ENCODE results near the gene DNAH12.
"Not testable (repeated sequence)": the region's sequence is repeated elsewhere in the genome, so short reads cannot be mapped to it uniquely, and the experiment has no call there.

DNAH12 gene

GRCh38 chr3:57354768-57355167 is 189.4 kb downstream of the DNAH12 start:
- Histone ChIP-seq H3K27me3 (ENCODE audit: control insufficient read depth, insufficient read depth, low read length) (peaks cover 8% of the 10 kb centered on the region), H3K36me3 (ENCODE audit: insufficient read depth, low read length) (no peaks in the 10 kb centered on the region), H3K4me1 (ENCODE audit: control insufficient read depth, insufficient read depth, low read length) (no peaks in the 10 kb centered on the region), H3K9me3 (replicated peaks; ENCODE audit: low read length) (no peaks in the 10 kb centered on the region), H3K4me3 (ENCODE audit: low read length) (no peak overlapping the region), H3K4me2 (ENCODE audit: low read length) (no peak overlapping the region), H3K9ac (ENCODE audit: low read depth, low read length) (no peak overlapping the region)

- Histone ChIP-seq H3K4me3 (ENCODE audit: low read length) (no peak overlapping the region), H3K4me2 (ENCODE audit: low read length) (no peak overlapping the region), H3K36me3 (ENCODE audit: insufficient read depth, low read length) (no peaks in the 10 kb centered on the region)
Observed at GRCh38 chr3:57350271-57350670, 193.9 kb downstream of the DNAH12 start.

DNA sequence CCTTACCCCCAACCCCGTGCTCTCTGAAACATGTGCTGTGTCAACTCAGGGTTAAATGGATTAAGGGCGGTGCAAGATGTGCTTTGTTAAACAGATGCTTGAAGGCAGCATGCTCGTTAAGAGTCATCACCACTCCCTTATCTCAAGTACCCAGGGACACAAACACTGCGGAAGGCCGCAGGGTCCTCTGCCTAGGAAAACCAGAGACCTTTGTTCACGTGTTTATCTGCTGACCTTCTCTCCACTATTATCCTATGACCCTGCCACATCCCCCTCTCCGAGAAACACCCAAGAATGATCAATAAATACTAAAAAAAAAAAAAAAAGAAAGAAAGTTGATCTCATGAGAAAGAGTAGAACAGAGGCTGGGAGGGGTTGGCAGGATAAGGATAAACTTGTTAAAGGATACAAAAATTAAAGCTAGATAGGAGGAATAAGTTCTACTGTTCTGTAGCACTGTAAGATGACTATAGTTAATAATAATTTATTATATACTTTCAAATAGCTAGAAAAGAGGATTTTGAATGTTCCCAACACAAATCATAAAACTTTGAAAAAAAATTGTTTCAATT is 205.0 kb downstream of the DNAH12 start:
- not testable (repeated sequence) for H3K4me1 ChIP-seq (ENCODE audit: control insufficient read depth, insufficient read depth, low read length); H3K4me2 ChIP-seq (ENCODE audit: low read length); H3K4me3 ChIP-seq (ENCODE audit: low read length); H3K36me3 ChIP-seq (ENCODE audit: insufficient read depth, low read length); H3K9ac ChIP-seq (ENCODE audit: low read depth, low read length); H3K9me3 ChIP-seq (replicated peaks; ENCODE audit: low read length)
- H3K27me3 ChIP-seq (ENCODE audit: control insufficient read depth, insufficient read depth, low read length) = peaks cover 33% of the 10 kb centered on the region

More at GRCh38 chr3:57350271-57350670, 193.9 kb downstream of the DNAH12 start:
- H3K27me3 ChIP-seq (ENCODE audit: control insufficient read depth, insufficient read depth, low read length) = peaks cover 28% of the 10 kb centered on the region
- no peaks in the 10 kb centered on the region for H3K4me1 ChIP-seq (ENCODE audit: control insufficient read depth, insufficient read depth, low read length)
- H3K9ac ChIP-seq (ENCODE audit: low read depth, low read length) = no peak overlapping the region
- no peaks in the 10 kb centered on the region for H3K9me3 ChIP-seq (replicated peaks; ENCODE audit: low read length)

- H3K27me3 ChIP-seq (ENCODE audit: control insufficient read depth, insufficient read depth, low read length) = peaks cover 36% of the 10 kb centered on the region
- not testable (repeated sequence) for H3K9me3 ChIP-seq (replicated peaks; ENCODE audit: low read length); H3K4me3 ChIP-seq (ENCODE audit: low read length); H3K4me1 ChIP-seq (ENCODE audit: control insufficient read depth, insufficient read depth, low read length); H3K36me3 ChIP-seq (ENCODE audit: insufficient read depth, low read length); H3K9ac ChIP-seq (ENCODE audit: low read depth, low read length); H3K4me2 ChIP-seq (ENCODE audit: low read length)
Observed at GRCh38 chr3:57338272-57339070, 205.7 kb downstream of the DNAH12 start.

DNA sequence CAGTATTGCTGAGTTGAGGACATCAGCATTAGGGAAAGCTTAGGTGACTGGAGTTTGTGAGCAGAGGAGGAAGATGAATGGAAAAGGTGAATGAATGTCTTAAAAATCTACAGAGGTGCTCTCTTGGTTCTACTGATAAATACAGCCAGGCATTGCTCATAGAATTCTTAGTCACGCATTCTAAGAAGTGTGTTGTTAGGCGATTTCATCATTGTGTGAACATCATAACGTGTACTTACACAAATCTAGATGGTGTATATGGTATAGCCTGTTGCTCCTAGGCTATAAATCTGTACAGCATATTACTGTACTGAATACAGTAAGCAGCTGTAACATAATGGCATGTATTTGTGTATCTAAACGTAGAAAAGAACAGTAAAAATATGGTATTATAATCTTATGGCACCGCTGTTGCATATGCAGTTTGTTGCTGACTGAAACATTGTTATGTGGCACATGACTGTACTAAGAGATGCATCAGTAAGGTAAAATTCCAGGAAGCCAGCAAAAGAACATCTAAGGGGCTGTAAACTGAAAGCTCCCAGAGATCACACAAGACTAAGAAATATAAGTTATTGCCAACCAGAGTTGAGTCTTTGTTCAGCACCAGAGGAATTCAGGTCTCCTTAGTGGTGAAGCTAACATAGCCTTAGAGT is 208.7 kb downstream of the DNAH12 start:
- no peak overlapping the region for H3K9ac ChIP-seq (ENCODE audit: low read depth, low read length)
- peaks cover 34% of the 10 kb centered on the region for H3K27me3 ChIP-seq (ENCODE audit: control insufficient read depth, insufficient read depth, low read length)
- H3K4me3 ChIP-seq (ENCODE audit: low read length) = no peak overlapping the region
- no peaks in the 10 kb centered on the region for H3K36me3 ChIP-seq (ENCODE audit: insufficient read depth, low read length)
- no peaks in the 10 kb centered on the region for H3K4me1 ChIP-seq (ENCODE audit: control insufficient read depth, insufficient read depth, low read length)
- no peak overlapping the region for H3K4me2 ChIP-seq (ENCODE audit: low read length)
- no peaks in the 10 kb centered on the region for H3K9me3 ChIP-seq (replicated peaks; ENCODE audit: low read length)

DNA sequence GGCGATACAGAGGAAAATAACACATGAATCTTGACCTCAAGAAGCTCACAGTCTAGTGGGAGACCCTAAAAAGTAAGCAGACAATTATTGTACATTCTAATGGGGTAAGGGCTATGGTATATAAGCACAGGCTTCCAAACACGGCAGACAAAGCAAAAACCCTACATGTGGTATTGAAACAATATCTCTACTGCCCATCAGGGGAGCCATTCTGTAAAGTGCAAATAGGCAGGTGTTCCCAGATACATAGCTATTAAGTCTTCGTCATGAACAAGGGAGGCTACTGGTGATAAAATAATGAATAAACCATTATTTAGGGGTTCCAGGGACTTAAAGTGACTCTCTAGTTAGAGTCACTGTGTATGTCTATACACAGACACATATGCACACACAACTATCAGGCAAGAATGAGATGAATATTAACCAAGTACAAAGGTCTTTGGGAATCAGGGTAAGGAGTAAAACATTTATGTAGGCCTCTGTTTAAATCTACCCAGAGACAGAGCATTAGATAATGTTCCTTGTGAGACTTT is 213.0 kb downstream of the DNAH12 start:
- H3K4me2 ChIP-seq (ENCODE audit: low read length) = no peak overlapping the region
- H3K27me3 ChIP-seq (ENCODE audit: control insufficient read depth, insufficient read depth, low read length) = peaks cover 27% of the 10 kb centered on the region
- H3K4me1 ChIP-seq (ENCODE audit: control insufficient read depth, insufficient read depth, low read length) = no peaks in the 10 kb centered on the region
- H3K9ac ChIP-seq (ENCODE audit: low read depth, low read length) = no peak overlapping the region
- H3K9me3 ChIP-seq (replicated peaks; ENCODE audit: low read length) = no peaks in the 10 kb centered on the region
- no peaks in the 10 kb centered on the region for H3K36me3 ChIP-seq (ENCODE audit: insufficient read depth, low read length)
- no peak overlapping the region for H3K4me3 ChIP-seq (ENCODE audit: low read length)

DNA sequence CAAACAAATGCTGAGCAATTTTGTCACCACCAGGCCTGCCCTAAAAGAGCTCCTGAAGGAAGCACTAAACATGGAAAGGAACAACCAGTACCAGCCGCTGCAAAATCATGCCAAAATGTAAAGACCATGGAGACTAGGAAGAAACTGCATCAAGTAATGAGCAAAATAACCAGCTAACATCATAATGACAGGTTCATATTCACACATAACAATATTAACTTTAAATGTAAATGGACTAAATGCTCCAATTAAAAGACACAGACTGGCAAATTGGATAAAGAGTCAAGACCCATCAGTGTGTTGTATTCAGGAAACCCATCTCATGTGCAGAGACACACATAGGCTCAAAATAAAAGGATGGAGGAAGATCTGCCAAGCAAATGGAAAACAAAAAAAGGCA is 217.6 kb downstream of the DNAH12 start:
- not testable (repeated sequence) for H3K9ac ChIP-seq (ENCODE audit: low read depth, low read length); H3K9me3 ChIP-seq (replicated peaks; ENCODE audit: low read length); H3K4me3 ChIP-seq (ENCODE audit: low read length); H3K36me3 ChIP-seq (ENCODE audit: insufficient read depth, low read length); H3K4me1 ChIP-seq (ENCODE audit: control insufficient read depth, insufficient read depth, low read length); H3K4me2 ChIP-seq (ENCODE audit: low read length); H3K27me3 ChIP-seq (ENCODE audit: control insufficient read depth, insufficient read depth, low read length)

DNA sequence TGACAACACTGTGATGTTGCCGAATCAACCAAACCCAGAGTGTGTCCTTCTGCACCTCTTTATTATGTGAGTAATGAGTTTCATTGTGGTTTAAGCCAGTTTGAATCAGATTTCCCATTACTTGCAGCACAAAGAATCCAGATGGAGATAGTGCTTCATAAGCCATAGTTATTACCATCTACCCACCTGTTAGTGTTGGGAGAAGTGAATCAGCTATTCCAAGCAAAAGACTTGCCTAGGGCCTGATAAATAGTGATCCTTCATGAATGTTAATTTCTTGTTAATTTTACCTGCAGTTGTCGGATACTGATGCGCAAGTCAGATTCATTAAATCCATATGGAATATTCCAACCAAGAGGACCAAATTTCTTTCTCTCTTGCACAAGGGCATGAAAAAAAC is 229.9 kb downstream of the DNAH12 start:
- no peaks in the 10 kb centered on the region for H3K9me3 ChIP-seq (replicated peaks; ENCODE audit: low read length)
- H3K27me3 ChIP-seq (ENCODE audit: control insufficient read depth, insufficient read depth, low read length) = peaks cover 31% of the 10 kb centered on the region
- no peaks in the 10 kb centered on the region for H3K36me3 ChIP-seq (ENCODE audit: insufficient read depth, low read length)
- no peaks in the 10 kb centered on the region for H3K4me1 ChIP-seq (ENCODE audit: control insufficient read depth, insufficient read depth, low read length)
- no peak overlapping the region for H3K4me3 ChIP-seq (ENCODE audit: low read length)
- H3K9ac ChIP-seq (ENCODE audit: low read depth, low read length) = no peak overlapping the region
- no peak overlapping the region for H3K4me2 ChIP-seq (ENCODE audit: low read length)

DNA sequence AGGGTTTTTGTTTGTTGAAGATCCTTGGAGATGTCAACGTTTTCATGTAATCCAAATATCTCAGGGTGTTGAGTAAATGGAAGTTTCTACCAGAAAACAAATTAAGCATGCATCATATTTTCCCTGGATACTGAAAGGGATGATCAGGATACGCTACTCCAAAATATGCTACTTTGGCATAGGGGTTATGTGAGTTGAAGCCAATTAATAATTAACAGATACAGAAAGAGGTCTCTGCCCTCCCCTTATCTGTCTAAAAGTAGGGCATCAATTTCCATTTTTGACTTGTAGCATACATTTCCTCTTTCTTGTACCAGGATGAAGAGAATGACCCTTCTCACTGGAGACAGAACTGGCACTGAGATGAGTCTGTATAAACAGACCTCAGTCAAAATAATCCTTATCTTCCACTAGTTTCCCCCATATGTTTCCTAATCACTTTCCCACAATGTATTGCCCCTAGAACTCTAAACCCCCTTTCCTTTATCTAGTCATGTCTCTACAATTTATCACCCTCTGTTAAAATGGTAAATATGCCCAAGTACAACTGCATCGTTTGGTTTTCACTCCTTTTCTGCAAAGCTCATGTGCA is 234.3 kb downstream of the DNAH12 start:
- Histone ChIP-seq H3K9ac (ENCODE audit: low read depth, low read length) (no peak overlapping the region), H3K4me3 (ENCODE audit: low read length) (no peak overlapping the region), H3K27me3 (ENCODE audit: control insufficient read depth, insufficient read depth, low read length) (peaks cover 19% of the 10 kb centered on the region), H3K4me2 (ENCODE audit: low read length) (no peak overlapping the region), H3K9me3 (replicated peaks; ENCODE audit: low read length) (no peaks in the 10 kb centered on the region), H3K36me3 (ENCODE audit: insufficient read depth, low read length) (no peaks in the 10 kb centered on the region), H3K4me1 (ENCODE audit: control insufficient read depth, insufficient read depth, low read length) (no peaks in the 10 kb centered on the region)

DNA sequence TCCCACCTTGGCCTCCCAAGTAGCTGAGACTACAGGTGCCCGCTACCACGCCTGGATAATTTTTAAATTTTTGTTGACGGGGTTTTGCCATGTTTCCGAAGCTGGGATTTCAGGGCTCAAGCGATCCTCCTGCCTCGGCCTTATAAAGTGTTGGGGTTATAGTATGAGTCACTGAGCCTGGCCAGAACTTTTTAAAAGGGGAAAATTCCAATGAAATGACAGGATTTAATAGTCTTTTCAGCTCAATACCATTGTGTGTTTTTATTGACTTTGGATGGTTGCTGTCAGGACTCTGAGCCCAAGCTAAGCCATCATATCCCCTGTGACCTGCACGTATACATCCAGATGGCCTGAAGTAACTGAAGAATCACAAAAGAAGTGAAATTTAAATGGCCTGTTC is 240.6 kb downstream of the DNAH12 start:
- not testable (repeated sequence) for H3K4me3 ChIP-seq (ENCODE audit: low read length); H3K4me1 ChIP-seq (ENCODE audit: control insufficient read depth, insufficient read depth, low read length); H3K27me3 ChIP-seq (ENCODE audit: control insufficient read depth, insufficient read depth, low read length); H3K9me3 ChIP-seq (replicated peaks; ENCODE audit: low read length); H3K4me2 ChIP-seq (ENCODE audit: low read length); H3K36me3 ChIP-seq (ENCODE audit: insufficient read depth, low read length); H3K9ac ChIP-seq (ENCODE audit: low read depth, low read length)

GRCh38 chr3:57298041-57298440 is 246.1 kb downstream of the DNAH12 start:
- H3K27me3 ChIP-seq (ENCODE audit: control insufficient read depth, insufficient read depth, low read length) = peaks cover 4% of the 10 kb centered on the region
- no peaks in the 10 kb centered on the region for H3K4me1 ChIP-seq (ENCODE audit: control insufficient read depth, insufficient read depth, low read length)
- H3K36me3 ChIP-seq (ENCODE audit: insufficient read depth, low read length) = no peaks in the 10 kb centered on the region
- no peak overlapping the region for H3K9ac ChIP-seq (ENCODE audit: low read depth, low read length)
- H3K9me3 ChIP-seq (replicated peaks; ENCODE audit: low read length) = no peaks in the 10 kb centered on the region
- no peak overlapping the region for H3K4me2 ChIP-seq (ENCODE audit: low read length)
- no peak overlapping the region for H3K4me3 ChIP-seq (ENCODE audit: low read length)

Measured in skeletal muscle satellite cell (primary cell).